Right lobe of liver (tissue), 6 donors: ENCODE data around the gene FGR. TPM values are rescaled to one million over a fixed set of nuclear protein-coding genes. Genes with fewer than 3 reads are reported as not detected.
A peak's percentile ranks its signal among the peaks of the same experiment; 100 is the strongest.

Experiments used
- ATAC-seq, 4 donors: fragments of 200-7000 bp; cut with Tn5 transposase; one replicate each; pipeline ENCODE4 v1.9.1; 2020; ENCODE audit warnings: mild to moderate bottlenecking in 4 of 4, moderate library complexity in 4 of 4
- DNase-seq, 3 donors: peaks; one replicate each; pipeline ENCODE4 v3.0.0-alpha.2; 2020
- H3K27ac ChIP-seq, 3 donors: fragments of 200-600 bp; one replicate each; pipeline ENCODE4 v1.8.0; 2022
- H3K27me3 ChIP-seq, 2 donors: fragments of 200-600 bp; one replicate each; pipeline ENCODE4 v1.8.0; 2022
- H3K36me3 ChIP-seq, 4 donors: fragments of 200-600 bp; sonication (generic) in 1 of 4; one replicate each; pipeline versions ENCODE4 v1.5.1 to v1.8.0; 2017 to 2022; ENCODE audit warnings: control low read depth in 1 of 4
- H3K4me1 ChIP-seq, 4 donors: fragments of 200-600 bp; sonication (generic) in 1 of 4; one replicate each; pipeline versions ENCODE4 v1.5.1 to v1.8.0; 2017 to 2022; ENCODE audit warnings: control low read depth in 1 of 4
- H3K4me3 ChIP-seq, 3 donors: fragments of 200-600 bp; one replicate each; pipeline ENCODE4 v1.8.0; 2022
- H3K9me3 ChIP-seq, 4 donors: fragments of 200-600 bp; sonication (generic) in 1 of 4; one replicate each; pipeline versions ENCODE4 v1.5.1 to v1.8.0; 2017 to 2022; ENCODE audit warnings: control low read depth in 1 of 4
- POLR2A ChIP-seq: fragments of 450-650 bp; IDR thresholded peaks from one replicate; pipeline ENCODE4 v1.6.1; 2017; ENCODE audit warnings: antibody characterized with exemption, mild to moderate bottlenecking
- WGBS: methylation state at CpG from one replicate; pipeline ENCODE4 v1.1.6; 2018; ENCODE audit warnings: low coverage, low lambda C conversion rate; ENCODE audit not compliant: insufficient coverage; ENCODE audit errors: missing lambda C conversion rate; 5-methylcytosine and 5-hydroxymethylcytosine counted together
- intact Hi-C, 2 donors: fragments of 100-400 bp; cut with DNase I; formaldehyde crosslinking; loops; one replicate each; pipeline versions ENCODE4 v1.11.2 to v1.14.1; 2022
- total RNA-seq, 6 experiments: library from RNA; depleted of rRNA in 2 of 6; stranded (reverse); fragments of >200 nt in 2 of 6; fragmentation: NEBNext Ultra II Directional in 3 of 6; extraction: Animal tissue kit (Norgen Biotek cat#: 25700) in 3 of 6; gene quantifications; one replicate each; pipeline versions ENCODE4 v1.1.0 to v1.2.4, GENCODE V29; 2016 to 2023
- TF ChIP-seq, protein P1 (sequence below), 4 donors: fragments of 200-600 bp in 3 of 4; fragments of 450-650 bp in 1 of 4; IDR thresholded peaks; one replicate each; pipeline versions ENCODE4 v1.5.1 to v1.8.0; 2016 to 2022; ENCODE audit warnings: antibody characterized with exemption in 4 of 4, mild to moderate bottlenecking in 2 of 4
- donor health status: DM: no; HTN: yes; CAD: no.
- donor health status: DM: no; HTN: no; CAD: no.
- donor health status: DM: no; HTN: no; CAD: no.
- donor health status: DM: no; HTN: yes; CAD: no.
- donor health status: DM: no; HTN: yes; CAD: no.

The FGR gene
- total RNA-seq, 6 experiments from 2014 or later = 2.5 to 10.0 (median 6.3) TPM

DNA sequence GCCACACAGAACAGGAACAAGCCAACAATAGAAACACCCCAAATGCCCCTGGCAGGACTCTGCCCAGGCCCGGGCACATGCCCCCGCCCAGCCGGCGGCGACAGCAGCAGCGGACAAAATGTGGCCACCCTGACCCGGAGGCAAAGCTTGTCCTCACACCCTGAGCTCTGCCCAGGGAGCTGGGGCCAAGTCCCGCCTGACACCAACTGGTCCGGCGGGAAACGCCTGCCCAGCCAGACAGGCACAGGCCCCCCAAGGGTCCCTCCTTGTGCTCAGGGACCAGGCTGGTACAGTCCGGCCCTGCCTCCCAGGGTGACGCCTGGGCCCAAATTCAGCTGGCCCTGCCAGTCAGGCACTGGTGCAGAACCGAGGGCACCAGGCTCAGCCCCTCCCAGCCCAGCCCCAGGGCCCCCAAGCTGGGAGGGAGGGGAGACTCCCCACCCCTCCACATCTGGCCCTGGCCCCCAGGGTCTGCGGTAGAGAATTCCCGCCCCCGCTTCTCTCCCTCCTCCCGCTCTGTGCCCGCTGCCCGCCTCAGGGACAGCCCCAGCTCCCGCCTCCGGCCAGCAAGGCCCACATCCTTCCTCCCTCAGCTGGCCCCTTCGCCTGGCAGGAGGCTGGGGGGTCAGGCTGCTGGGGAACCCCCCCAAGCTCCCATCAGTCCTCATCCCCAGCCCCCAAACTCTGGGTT is 33.1 kb downstream of the FGR start:
- Histone ChIP-seq H3K4me1 (peaks cover 0 to 21% (median 10%) of the 10 kb centered on the region in 4 donors), H3K27ac (peak overlapping the region; percentile 67 to 86 (median 79)), H3K4me3 (peak overlapping the region; percentile 87 to 95 (median 94)), H3K27me3 (no peaks in the 10 kb centered on the region), H3K36me3 (no peaks in the 10 kb centered on the region), H3K9me3 (no peaks in the 10 kb centered on the region)
- intact Hi-C loops = loop anchor here (5.0 kb wide), 2 partner anchors 50 to 200 kb away; no protein-coding TSS in a partner anchor
- ATAC-seq (peak; percentile 50 to 78 (median 72)), DNase-seq (peak; percentile 67 to 90 (median 89))
- no peak for TF ChIP-seq POLR2A
- TF ChIP-seq, protein P1, sequence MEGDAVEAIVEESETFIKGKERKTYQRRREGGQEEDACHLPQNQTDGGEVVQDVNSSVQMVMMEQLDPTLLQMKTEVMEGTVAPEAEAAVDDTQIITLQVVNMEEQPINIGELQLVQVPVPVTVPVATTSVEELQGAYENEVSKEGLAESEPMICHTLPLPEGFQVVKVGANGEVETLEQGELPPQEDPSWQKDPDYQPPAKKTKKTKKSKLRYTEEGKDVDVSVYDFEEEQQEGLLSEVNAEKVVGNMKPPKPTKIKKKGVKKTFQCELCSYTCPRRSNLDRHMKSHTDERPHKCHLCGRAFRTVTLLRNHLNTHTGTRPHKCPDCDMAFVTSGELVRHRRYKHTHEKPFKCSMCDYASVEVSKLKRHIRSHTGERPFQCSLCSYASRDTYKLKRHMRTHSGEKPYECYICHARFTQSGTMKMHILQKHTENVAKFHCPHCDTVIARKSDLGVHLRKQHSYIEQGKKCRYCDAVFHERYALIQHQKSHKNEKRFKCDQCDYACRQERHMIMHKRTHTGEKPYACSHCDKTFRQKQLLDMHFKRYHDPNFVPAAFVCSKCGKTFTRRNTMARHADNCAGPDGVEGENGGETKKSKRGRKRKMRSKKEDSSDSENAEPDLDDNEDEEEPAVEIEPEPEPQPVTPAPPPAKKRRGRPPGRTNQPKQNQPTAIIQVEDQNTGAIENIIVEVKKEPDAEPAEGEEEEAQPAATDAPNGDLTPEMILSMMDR (IDR thresholded peaks at IDR 0.05) = peak in 1 of 4 donors; percentile 14
- WGBS = no CpG with 5 or more reads among the region's 23 CpGs

DNA sequence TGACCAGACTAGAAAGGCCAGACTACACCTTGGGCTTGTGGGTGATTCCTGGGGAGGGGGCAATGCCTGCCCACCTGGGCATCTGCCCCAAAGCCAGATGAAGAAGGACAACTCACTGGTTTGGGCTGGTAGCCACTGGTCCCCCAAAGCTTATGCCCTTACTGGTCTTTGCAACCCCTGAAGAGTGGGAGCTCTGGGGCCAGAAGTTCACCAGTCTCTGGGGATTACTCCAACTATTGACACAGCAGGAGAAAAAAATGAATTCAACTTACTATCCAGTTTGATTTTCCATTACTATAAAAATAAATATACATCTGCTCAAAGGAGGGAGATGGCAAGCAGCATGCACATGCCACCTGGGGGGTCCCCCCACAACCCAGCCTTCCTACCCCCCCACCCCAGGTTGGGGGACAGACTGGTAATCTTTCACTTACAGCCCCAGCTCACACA is 33.6 kb downstream of the FGR start:
- TF ChIP-seq POLR2A = no peak
- TF ChIP-seq, protein P1 (IDR thresholded peaks at IDR 0.05) = no peak
- no peaks in the 10 kb centered on the region for H3K9me3 ChIP-seq
- intact Hi-C loops = loop anchor here (5.0 kb wide), 2 partner anchors 49 to 199 kb away; no protein-coding TSS in a partner anchor
- no peaks in the 10 kb centered on the region for H3K36me3 ChIP-seq
- H3K27me3 ChIP-seq = no peaks in the 10 kb centered on the region
- H3K4me1 ChIP-seq = peaks cover 0 to 21% (median 10%) of the 10 kb centered on the region in 4 donors
- peak overlapping the region; percentile 67 to 86 (median 79) for H3K27ac ChIP-seq
- ATAC-seq = no peak
- H3K4me3 ChIP-seq = peak overlapping the region; percentile 87 to 95 (median 94)
- DNase-seq = no peak

GRCh38 chr1:27600498-27601175 is 34.3 kb downstream of the FGR start:
- no peaks in the 10 kb centered on the region for H3K36me3 ChIP-seq
- no peaks in the 10 kb centered on the region for H3K27me3 ChIP-seq
- no peak for TF ChIP-seq POLR2A
- TF ChIP-seq, protein P1 (IDR thresholded peaks at IDR 0.05) = no peak
- 75% methylated on average over 3 of the region's 3 CpGs for WGBS
- intact Hi-C loops = loop anchor here (5.0 kb wide), 2 partner anchors 48 to 198 kb away; no protein-coding TSS in a partner anchor
- ATAC-seq = no peak
- H3K4me1 ChIP-seq = peaks cover 0 to 21% (median 10%) of the 10 kb centered on the region in 4 donors
- peak overlapping the region in 1 of 3 donors; percentile 67 for H3K27ac ChIP-seq
- no peak overlapping the region for H3K4me3 ChIP-seq
- no peaks in the 10 kb centered on the region for H3K9me3 ChIP-seq
- no peak for DNase-seq

DNA sequence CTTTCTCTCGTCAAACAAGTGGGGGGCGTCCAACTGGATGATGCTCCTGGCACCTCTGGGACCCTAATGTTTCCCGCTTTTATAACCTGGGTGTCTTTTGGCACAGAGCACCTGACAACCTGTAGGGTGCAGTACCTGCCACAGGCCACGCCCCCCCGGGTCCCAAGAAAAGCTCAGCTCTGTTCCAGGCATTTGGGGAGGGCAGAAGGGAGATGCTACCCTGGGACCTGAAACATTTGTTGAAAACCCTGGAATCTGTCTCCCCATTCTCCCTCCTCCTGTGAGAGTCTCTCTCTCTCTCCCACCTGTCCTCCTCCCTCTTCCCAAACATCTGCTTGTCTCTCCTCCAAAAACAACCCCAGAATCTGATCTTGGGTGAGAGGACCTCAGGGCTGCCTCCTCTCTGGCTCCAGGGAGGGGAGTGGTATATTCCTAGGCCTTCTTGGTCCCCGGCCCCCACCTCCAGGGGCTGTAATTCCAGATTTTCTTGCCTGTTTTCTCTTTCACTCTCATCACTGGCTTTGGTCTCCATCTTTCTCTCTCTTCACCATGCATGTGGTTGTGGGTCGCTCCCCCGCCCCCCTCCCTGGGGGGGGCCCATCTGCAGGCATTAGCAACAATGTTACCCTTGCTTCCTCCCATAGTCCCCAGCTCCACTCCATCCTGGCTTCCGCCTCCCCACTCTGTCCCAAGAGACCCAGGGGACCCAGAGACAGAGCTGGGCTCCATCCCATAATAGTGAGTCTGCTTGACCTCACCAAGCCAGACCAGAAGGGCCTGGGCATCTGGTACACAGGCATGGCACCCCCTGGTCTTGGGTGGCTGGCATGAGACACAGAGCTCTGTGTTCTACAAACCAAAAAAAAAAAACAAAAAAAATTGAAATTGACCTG is 35.1 kb downstream of the FGR start:
- no peak for ATAC-seq
- intact Hi-C loops = loop anchor here (5.0 to 10.0 kb wide), 4 partner anchors 43 to 198 kb away; no protein-coding TSS in a partner anchor
- peak overlapping the region in 1 of 3 donors; percentile 10 for H3K27ac ChIP-seq
- TF ChIP-seq, protein P1 (IDR thresholded peaks at IDR 0.05) = no peak
- TF ChIP-seq POLR2A = no peak
- DNase-seq = no peak
- H3K4me3 ChIP-seq = no peak overlapping the region
- 66% methylated on average over 4 of the region's 9 CpGs for WGBS
- no peaks in the 10 kb centered on the region for H3K9me3 ChIP-seq
- peaks cover 0 to 21% (median 10%) of the 10 kb centered on the region in 4 donors for H3K4me1 ChIP-seq
- no peaks in the 10 kb centered on the region for H3K27me3 ChIP-seq
- no peaks in the 10 kb centered on the region for H3K36me3 ChIP-seq
